SK-N-SH treated with all-trans-retinoic acid at 6 μM for 48 hours (cell line): ENCODE measurements around the gene CSNK2A1.

ENCODE experiments used
- ATAC-seq: fragments of 200-7000 bp; cut with Tn5 transposase; 3 replicates; pipeline ENCODE4 v1.9.1; 2020; ENCODE audit warnings: mild to moderate bottlenecking, moderate library complexity
- ARNTL ChIP-seq: fragments of 450-650 bp; formaldehyde crosslinking; IDR thresholded peaks from 2 replicates; pipeline ENCODE4 v1.5.0; 2020; ENCODE audit warnings: low read depth, mild to moderate bottlenecking, moderate library complexity, borderline replicate concordance
- CSDC2 ChIP-seq: fragments of 250-450 bp; sonication (Bioruptor Pico); IDR thresholded peaks from 2 replicates; pipeline ENCODE4 v1.5.0; 2020; ENCODE audit warnings: mild to moderate bottlenecking, moderate library complexity
- ESRRG ChIP-seq: fragments of 250-450 bp; sonication (Bioruptor Pico); IDR thresholded peaks from 2 replicates; pipeline ENCODE4 v1.6.1; 2021; ENCODE audit warnings: mild to moderate bottlenecking
- GLIS3 ChIP-seq: fragments of 250-450 bp; sonication (Bioruptor Pico); IDR thresholded peaks from 2 replicates; pipeline ENCODE4 v1.5.0; 2020; ENCODE audit warnings: mild to moderate bottlenecking, moderate library complexity
- OSR1 ChIP-seq: fragments of 250-450 bp; sonication (Bioruptor Pico); IDR thresholded peaks from 2 replicates; pipeline ENCODE4 v1.8.0; 2022; ENCODE audit warnings: moderate library complexity, mild to moderate bottlenecking, inconsistent platforms
- PATZ1 ChIP-seq: fragments of 250-450 bp; sonication (Bioruptor Pico); IDR thresholded peaks from 2 replicates; pipeline ENCODE4 v1.8.0; 2020; ENCODE audit warnings: mild to moderate bottlenecking, moderate library complexity, borderline replicate concordance
- POU6F1 ChIP-seq: fragments of 250-450 bp; sonication (Bioruptor Pico); IDR thresholded peaks from 2 replicates; pipeline ENCODE4 v1.8.0; 2021; ENCODE audit warnings: low read depth, mild to moderate bottlenecking, moderate library complexity, borderline replicate concordance
- PPARA ChIP-seq: fragments of 250-450 bp; sonication (Bioruptor Pico); IDR thresholded peaks from 2 replicates; pipeline ENCODE4 v1.5.0; 2020; ENCODE audit warnings: mild to moderate bottlenecking, borderline replicate concordance
- TCF4 ChIP-seq: fragments of 250-450 bp; sonication (Bioruptor Pico); IDR thresholded peaks from 2 replicates; pipeline ENCODE4 v1.8.0; 2021; ENCODE audit warnings: mild to moderate bottlenecking, moderate library complexity, borderline replicate concordance
- TOX ChIP-seq: fragments of 250-450 bp; sonication (Bioruptor Pico); IDR thresholded peaks from 2 replicates; pipeline ENCODE4 v1.8.0; 2021; ENCODE audit warnings: mild to moderate bottlenecking, moderate library complexity, borderline replicate concordance
- TSHZ2 ChIP-seq: fragments of 250-450 bp; sonication (Bioruptor Pico); IDR thresholded peaks from 2 replicates; pipeline ENCODE4 v1.5.0; 2020; ENCODE audit warnings: mild to moderate bottlenecking, moderate library complexity
- ZFP3 ChIP-seq: fragments of 250-450 bp; sonication (Bioruptor Pico); IDR thresholded peaks from 2 replicates; pipeline ENCODE4 v1.5.0; 2020; ENCODE audit warnings: mild to moderate bottlenecking, moderate library complexity
- ZFP30 ChIP-seq: fragments of 450-650 bp; formaldehyde crosslinking; IDR thresholded peaks from 2 replicates; pipeline ENCODE4 v1.5.0; 2022; ENCODE audit warnings: mild to moderate bottlenecking, moderate library complexity
- ZNF565 ChIP-seq: fragments of 450-650 bp; formaldehyde crosslinking; conservative IDR thresholded peaks from 2 replicates; pipeline ENCODE4 v1.5.0; 2020; ENCODE audit warnings: low read depth, mild to moderate bottlenecking, moderate library complexity
- ZNF70 ChIP-seq: fragments of 450-650 bp; formaldehyde crosslinking; IDR thresholded peaks from 2 replicates; pipeline ENCODE4 v1.5.0; 2020; ENCODE audit warnings: mild to moderate bottlenecking, moderate library complexity
- TF ChIP-seq, protein P1 (sequence below): fragments of 250-450 bp; sonication (Bioruptor Pico); IDR thresholded peaks from 2 replicates; pipeline ENCODE4 v1.5.1; 2021; ENCODE audit warnings: mild to moderate bottlenecking, moderate library complexity
- TF ChIP-seq, protein P2 (sequence below): fragments of 250-450 bp; sonication (Bioruptor Pico); IDR thresholded peaks from 2 replicates; pipeline ENCODE4 v1.5.1; 2020; ENCODE audit warnings: low read depth, mild to moderate bottlenecking, moderate library complexity

The CSNK2A1 gene

GRCh38 chr20:588932-589672 is 45.5 kb upstream of the CSNK2A1 start:
- ATAC-seq = no peak
- TF ChIP-seq TCF4 (CRISPR knock-in tag) (no peak), ZNF70 (CRISPR knock-in tag) (no peak), ESRRG (CRISPR knock-in tag) (no peak), ZFP3 (no peak), OSR1 (CRISPR knock-in tag) (no peak), TOX (CRISPR knock-in tag) (no peak), PPARA (CRISPR knock-in tag) (no peak), CSDC2 (no peak), ZNF565 (CRISPR knock-in tag) (no peak)
- TF ChIP-seq, protein P1, sequence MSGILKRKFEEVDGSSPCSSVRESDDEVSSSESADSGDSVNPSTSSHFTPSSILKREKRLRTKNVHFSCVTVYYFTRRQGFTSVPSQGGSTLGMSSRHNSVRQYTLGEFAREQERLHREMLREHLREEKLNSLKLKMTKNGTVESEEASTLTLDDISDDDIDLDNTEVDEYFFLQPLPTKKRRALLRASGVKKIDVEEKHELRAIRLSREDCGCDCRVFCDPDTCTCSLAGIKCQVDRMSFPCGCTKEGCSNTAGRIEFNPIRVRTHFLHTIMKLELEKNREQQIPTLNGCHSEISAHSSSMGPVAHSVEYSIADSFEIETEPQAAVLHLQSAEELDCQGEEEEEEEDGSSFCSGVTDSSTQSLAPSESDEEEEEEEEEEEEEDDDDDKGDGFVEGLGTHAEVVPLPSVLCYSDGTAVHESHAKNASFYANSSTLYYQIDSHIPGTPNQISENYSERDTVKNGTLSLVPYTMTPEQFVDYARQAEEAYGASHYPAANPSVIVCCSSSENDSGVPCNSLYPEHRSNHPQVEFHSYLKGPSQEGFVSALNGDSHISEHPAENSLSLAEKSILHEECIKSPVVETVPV = no peak
- TF ChIP-seq, protein P2, sequence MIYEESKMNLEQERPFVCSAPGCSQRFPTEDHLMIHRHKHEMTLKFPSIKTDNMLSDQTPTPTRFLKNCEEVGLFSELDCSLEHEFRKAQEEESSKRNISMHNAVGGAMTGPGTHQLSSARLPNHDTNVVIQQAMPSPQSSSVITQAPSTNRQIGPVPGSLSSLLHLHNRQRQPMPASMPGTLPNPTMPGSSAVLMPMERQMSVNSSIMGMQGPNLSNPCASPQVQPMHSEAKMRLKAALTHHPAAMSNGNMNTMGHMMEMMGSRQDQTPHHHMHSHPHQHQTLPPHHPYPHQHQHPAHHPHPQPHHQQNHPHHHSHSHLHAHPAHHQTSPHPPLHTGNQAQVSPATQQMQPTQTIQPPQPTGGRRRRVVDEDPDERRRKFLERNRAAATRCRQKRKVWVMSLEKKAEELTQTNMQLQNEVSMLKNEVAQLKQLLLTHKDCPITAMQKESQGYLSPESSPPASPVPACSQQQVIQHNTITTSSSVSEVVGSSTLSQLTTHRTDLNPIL (CRISPR knock-in tag) = no peak

DNA sequence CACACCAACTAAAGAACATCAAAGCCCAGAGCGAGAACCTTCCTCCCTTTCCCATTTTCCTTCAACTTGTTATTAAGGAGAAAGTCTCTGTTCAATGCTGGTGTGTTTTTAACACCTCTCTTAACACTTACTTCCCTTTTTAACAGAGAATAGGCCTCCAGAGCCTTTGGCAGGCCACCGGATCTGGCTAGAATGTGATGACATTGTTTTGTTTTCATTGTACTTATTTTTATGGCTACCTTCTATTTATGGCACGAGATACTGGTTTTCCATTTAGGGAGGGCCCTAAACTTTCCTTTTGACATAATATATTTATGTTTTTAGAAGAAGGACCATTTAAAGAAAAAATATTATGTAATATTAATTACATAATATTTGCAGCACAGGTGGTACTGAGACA is 44.9 kb upstream of the CSNK2A1 start:
- TF ChIP-seq, protein P2 (CRISPR knock-in tag) = no peak
- no peak for TF ChIP-seq ARNTL
- TF ChIP-seq POU6F1 (CRISPR knock-in tag) = no peak
- TF ChIP-seq GLIS3 (CRISPR knock-in tag) = no peak
- TF ChIP-seq ZNF70 (CRISPR knock-in tag) = no peak
- no peak for TF ChIP-seq OSR1 (CRISPR knock-in tag)
- TF ChIP-seq, protein P1 = no peak
- no peak for TF ChIP-seq TSHZ2 (CRISPR knock-in tag)
- TF ChIP-seq TCF4 (CRISPR knock-in tag) = no peak
- TF ChIP-seq TOX (CRISPR knock-in tag) = no peak
- no peak for TF ChIP-seq PATZ1 (CRISPR knock-in tag)
- no peak for TF ChIP-seq ZNF565 (CRISPR knock-in tag)
- no peak for TF ChIP-seq ZFP3
- no peak for TF ChIP-seq ESRRG (CRISPR knock-in tag)
- no peak for TF ChIP-seq ZFP30 (CRISPR knock-in tag)
- ATAC-seq = no peak
